ENCODE measurements around the gene SHOC1. TPM values are rescaled to one million over a fixed set of nuclear protein-coding genes. Genes with fewer than 3 reads are reported as not detected.

The SHOC1 gene
- total and polyA plus RNA-seq, 8 donors, result 0.15 to 0.31 (median 0.19) TPM; not detected in 4

DNA sequence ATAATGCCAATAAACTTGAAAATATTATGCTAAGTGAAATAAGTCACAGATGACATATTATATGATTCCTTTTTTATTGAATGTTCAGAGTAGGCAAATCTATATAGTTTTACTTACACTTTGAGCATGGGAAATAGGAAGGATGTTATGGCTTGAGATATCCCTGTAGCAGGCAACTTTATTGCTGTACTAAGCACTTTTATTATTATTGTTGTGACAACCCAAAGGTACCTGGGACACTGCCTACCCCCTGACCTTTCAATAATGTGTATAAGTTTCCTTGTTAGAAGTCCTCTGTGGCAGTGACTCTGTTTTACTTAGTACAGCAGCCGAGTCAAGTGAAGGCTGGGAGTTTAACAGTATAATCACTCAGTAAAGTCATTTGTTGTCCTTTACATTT is 39.9 kb downstream of the SHOC1 start:
- Histone ChIP-seq H3K4me1 (peaks cover 0 to 3% (median 0%) of the 10 kb centered on the region in 4 donors), H3K27ac (no peak overlapping the region), H3K9me3 (peaks cover 0 to 15% (median 8%) of the 10 kb centered on the region in 4 donors), H3K36me3 (no peaks in the 10 kb centered on the region), H3K27me3 (no peaks in the 10 kb centered on the region), H3K4me3 (no peak overlapping the region)
- no peak for DNase-seq
- intact Hi-C loops (cut with DNase I; ENCODE audit: low total_unique reads), result loop anchor here (5.0 kb wide), 1 partner anchor 323 kb away; no protein-coding TSS in a partner anchor
- TF ChIP-seq EP300 (IDR thresholded peaks at IDR 0.05) (no peak), POLR2AphosphoS5 (IDR thresholded peaks at IDR 0.05) (no peak)
- WGBS, 5 donors, result 83 to 94% (median 88%) methylated on average over 1 of the region's 1 CpG

DNA sequence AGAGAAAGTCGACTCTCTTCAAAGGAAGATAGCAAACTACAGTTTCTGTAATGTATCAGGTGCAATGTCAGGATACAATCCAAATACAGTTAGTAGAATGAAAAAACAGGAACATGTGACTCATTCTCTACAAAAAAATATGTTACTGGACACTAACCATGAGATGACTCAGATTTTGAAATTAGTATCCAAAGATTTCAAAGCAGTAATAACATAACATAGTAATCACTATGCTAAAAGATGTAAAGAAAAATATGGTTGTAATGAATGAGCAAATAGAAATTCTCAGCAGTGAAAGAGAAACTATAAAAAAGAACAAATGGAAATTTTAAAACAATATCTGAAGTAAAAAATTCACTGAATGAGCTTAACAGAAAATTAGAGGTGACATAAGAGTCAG is 42.3 kb downstream of the SHOC1 start:
- Histone ChIP-seq H3K4me1 (no peaks in the 10 kb centered on the region), H3K27me3 (no peaks in the 10 kb centered on the region), H3K36me3 (no peaks in the 10 kb centered on the region), H3K27ac (no peak overlapping the region), H3K9me3 (peaks cover 0 to 15% (median 8%) of the 10 kb centered on the region in 4 donors), H3K4me3 (no peak overlapping the region)
- intact Hi-C loops (cut with DNase I; ENCODE audit: low total_unique reads), result no loop called here
- DNase-seq, result no peak
- TF ChIP-seq, protein P1, sequence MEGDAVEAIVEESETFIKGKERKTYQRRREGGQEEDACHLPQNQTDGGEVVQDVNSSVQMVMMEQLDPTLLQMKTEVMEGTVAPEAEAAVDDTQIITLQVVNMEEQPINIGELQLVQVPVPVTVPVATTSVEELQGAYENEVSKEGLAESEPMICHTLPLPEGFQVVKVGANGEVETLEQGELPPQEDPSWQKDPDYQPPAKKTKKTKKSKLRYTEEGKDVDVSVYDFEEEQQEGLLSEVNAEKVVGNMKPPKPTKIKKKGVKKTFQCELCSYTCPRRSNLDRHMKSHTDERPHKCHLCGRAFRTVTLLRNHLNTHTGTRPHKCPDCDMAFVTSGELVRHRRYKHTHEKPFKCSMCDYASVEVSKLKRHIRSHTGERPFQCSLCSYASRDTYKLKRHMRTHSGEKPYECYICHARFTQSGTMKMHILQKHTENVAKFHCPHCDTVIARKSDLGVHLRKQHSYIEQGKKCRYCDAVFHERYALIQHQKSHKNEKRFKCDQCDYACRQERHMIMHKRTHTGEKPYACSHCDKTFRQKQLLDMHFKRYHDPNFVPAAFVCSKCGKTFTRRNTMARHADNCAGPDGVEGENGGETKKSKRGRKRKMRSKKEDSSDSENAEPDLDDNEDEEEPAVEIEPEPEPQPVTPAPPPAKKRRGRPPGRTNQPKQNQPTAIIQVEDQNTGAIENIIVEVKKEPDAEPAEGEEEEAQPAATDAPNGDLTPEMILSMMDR (IDR thresholded peaks at IDR 0.05), result no peak
- TF ChIP-seq EP300 (IDR thresholded peaks at IDR 0.05), result no peak
- TF ChIP-seq POLR2AphosphoS5 (IDR thresholded peaks at IDR 0.05), result no peak
- WGBS, 5 donors, result 55 to 90% (median 83%) methylated on average over 1 of the region's 1 CpG

Small RNA genes within 50 kb of the gene (small RNA-seq; reads per million reads assigned to genes)
- 0 reads per million in 4 donors for gene RNU6-1013P

Other genes with a start within 250 kb of the SHOC1 start
- 100 to 1,000 TPM in 4 of 5 donors, 10 to 100 TPM in 1; 35.6 to 378 (median 145) TPM for gene PTGR1, start 195.3 kb downstream of the SHOC1 start, total RNA-seq
- 100 to 1,000 TPM in 1 of 3 donors, 10 to 100 TPM in 2; 31.1 to 222 (median 60.8) TPM for gene PTGR1, start 195.3 kb downstream of the SHOC1 start, polyA plus RNA-seq
- 10 to 100 TPM in 2 of 5 donors, 1 to 10 TPM in 2, not detected in 1; 1.3 to 44.0 (median 9.0) TPM for gene DNAJC25, start 163.6 kb downstream of the SHOC1 start, total RNA-seq
- gene DNAJC25, start 163.6 kb downstream of the SHOC1 start, polyA plus RNA-seq, result 1 to 10 TPM; 2.4 to 4.7 (median 4.3) TPM
- 10 to 100 TPM; 12.3 to 93.7 (median 56.5) TPM for gene GNG10, start 133.3 kb downstream of the SHOC1 start, total RNA-seq
- 10 to 100 TPM; 34.3 to 76.7 (median 51.8) TPM for gene GNG10, start 133.3 kb downstream of the SHOC1 start, polyA plus RNA-seq
- 100 to 1,000 TPM in 1 of 5 donors, 10 to 100 TPM in 4; 19.2 to 182 (median 42.6) TPM for gene UGCG, start 101.9 kb upstream of the SHOC1 start, total RNA-seq
- 10 to 100 TPM; 13.7 to 17.1 (median 16.6) TPM for gene UGCG, start 101.9 kb upstream of the SHOC1 start, polyA plus RNA-seq